Breast epithelium (tissue), 4 donors: ENCODE data around the gene HDAC9. TPM values are rescaled to one million over a fixed set of nuclear protein-coding genes. Genes with fewer than 3 reads are reported as not detected.

Experiments used
- DNase-seq, 2 donors: peaks; one replicate each; pipeline ENCODE4 v3.0.0-alpha.2; 2019; ENCODE audit warnings: low spot score in 2 of 2
- H3K27ac ChIP-seq, 2 donors: fragments of 200-600 bp; sonication (generic) in 1 of 2; one replicate each; pipeline ENCODE4 v1.5.1; 2016 to 2019; ENCODE audit warnings: mild to moderate bottlenecking in 1 of 2
- H3K27me3 ChIP-seq, 2 donors: fragments of 200-600 bp; sonication (generic) in 1 of 2; one replicate each; pipeline versions ENCODE4 v1.5.1 to v1.6.0; 2017 to 2019; ENCODE audit warnings: control low read depth in 1 of 2, mild to moderate bottlenecking in 1 of 2
- H3K36me3 ChIP-seq: fragments of 200-600 bp; one replicate; pipeline ENCODE4 v1.5.1; 2019
- H3K4me1 ChIP-seq, 2 donors: fragments of 200-600 bp; sonication (generic); one replicate each; pipeline ENCODE4 v1.5.1; 2016 to 2019; ENCODE audit warnings: control low read depth in 1 of 2
- H3K4me3 ChIP-seq, 3 donors: fragments of 200-600 bp; sonication (generic); 1 replicate in 2 of 3; 2 replicates in 1 of 3; pipeline ENCODE4 v1.5.1; 2016 to 2019; ENCODE audit warnings: mild to moderate bottlenecking in 3 of 3, moderate library complexity in 2 of 3
- H3K9me3 ChIP-seq, 2 donors: fragments of 200-600 bp; sonication (generic) in 1 of 2; one replicate each; pipeline ENCODE4 v1.5.1; 2016 to 2019; ENCODE audit warnings: control low read depth in 1 of 2
- POLR2A ChIP-seq: fragments of 450-650 bp; IDR thresholded peaks from one replicate; pipeline ENCODE4 v1.6.1; 2016; ENCODE audit warnings: antibody characterized with exemption, mild to moderate bottlenecking, moderate library complexity
- POLR2AphosphoS5 ChIP-seq, 3 donors: sonication (generic); formaldehyde crosslinking; IDR thresholded peaks; one replicate each; pipeline ENCODE4 v1.6.1; 2017; ENCODE audit warnings: antibody characterized with exemption in 3 of 3
- intact Hi-C: fragments of 100-400 bp; cut with DNase I; formaldehyde crosslinking; loops from one replicate; pipeline ENCODE4 v1.15.1; 2023; ENCODE audit warnings: low total_unique reads
- total RNA-seq, 3 donors: library from RNA; depleted of rRNA; stranded (reverse); fragments of >200 nt; gene quantifications; one replicate each; pipeline ENCODE4 v1.1.0, GENCODE V29; 2016
- TF ChIP-seq, protein P1 (sequence below), 3 donors: fragments of 450-650 bp; IDR thresholded peaks; one replicate each; pipeline ENCODE4 v1.5.1; 2016 to 2017; ENCODE audit warnings: antibody characterized with exemption in 3 of 3, mild to moderate bottlenecking in 3 of 3, moderate library complexity in 3 of 3

Gene HDAC9
- total RNA-seq, 3 donors from 2014 or later, result 7.2 to 27.5 (median 7.3) TPM

DNA sequence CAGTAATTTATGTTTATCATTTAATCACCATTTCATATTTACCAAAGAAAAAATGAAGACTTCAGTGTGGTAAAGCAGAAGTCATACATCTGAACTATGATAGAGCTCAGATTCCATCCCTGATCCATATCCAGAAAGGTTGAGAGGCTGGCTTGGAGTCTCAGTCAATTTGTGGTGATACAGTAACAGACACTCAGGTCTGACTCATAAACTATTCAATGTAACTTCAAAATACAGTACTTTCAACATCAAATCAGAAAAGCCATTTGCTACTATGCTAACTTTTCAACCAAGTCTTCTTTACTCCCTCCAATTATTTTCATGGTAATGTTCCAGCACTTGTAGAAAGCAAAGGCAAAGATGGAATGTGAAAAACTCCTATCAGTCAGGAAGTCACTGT, 190.4 kb downstream of the HDAC9 start:
- no peak for DNase-seq
- intact Hi-C loops, result no loop called here
- H3K27ac ChIP-seq, result no peak overlapping the region
- TF ChIP-seq POLR2A (no peak), POLR2AphosphoS5 (IDR thresholded peaks at IDR 0.05) (no peak)
- TF ChIP-seq, protein P1, sequence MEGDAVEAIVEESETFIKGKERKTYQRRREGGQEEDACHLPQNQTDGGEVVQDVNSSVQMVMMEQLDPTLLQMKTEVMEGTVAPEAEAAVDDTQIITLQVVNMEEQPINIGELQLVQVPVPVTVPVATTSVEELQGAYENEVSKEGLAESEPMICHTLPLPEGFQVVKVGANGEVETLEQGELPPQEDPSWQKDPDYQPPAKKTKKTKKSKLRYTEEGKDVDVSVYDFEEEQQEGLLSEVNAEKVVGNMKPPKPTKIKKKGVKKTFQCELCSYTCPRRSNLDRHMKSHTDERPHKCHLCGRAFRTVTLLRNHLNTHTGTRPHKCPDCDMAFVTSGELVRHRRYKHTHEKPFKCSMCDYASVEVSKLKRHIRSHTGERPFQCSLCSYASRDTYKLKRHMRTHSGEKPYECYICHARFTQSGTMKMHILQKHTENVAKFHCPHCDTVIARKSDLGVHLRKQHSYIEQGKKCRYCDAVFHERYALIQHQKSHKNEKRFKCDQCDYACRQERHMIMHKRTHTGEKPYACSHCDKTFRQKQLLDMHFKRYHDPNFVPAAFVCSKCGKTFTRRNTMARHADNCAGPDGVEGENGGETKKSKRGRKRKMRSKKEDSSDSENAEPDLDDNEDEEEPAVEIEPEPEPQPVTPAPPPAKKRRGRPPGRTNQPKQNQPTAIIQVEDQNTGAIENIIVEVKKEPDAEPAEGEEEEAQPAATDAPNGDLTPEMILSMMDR (IDR thresholded peaks at IDR 0.05), result no peak
- H3K36me3 ChIP-seq, result no peaks in the 10 kb centered on the region
- H3K9me3 ChIP-seq, result no peaks in the 10 kb centered on the region
- H3K27me3 ChIP-seq, result no peaks in the 10 kb centered on the region
- no peaks in the 10 kb centered on the region for H3K4me1 ChIP-seq
- H3K4me3 ChIP-seq, result no peak overlapping the region

DNA sequence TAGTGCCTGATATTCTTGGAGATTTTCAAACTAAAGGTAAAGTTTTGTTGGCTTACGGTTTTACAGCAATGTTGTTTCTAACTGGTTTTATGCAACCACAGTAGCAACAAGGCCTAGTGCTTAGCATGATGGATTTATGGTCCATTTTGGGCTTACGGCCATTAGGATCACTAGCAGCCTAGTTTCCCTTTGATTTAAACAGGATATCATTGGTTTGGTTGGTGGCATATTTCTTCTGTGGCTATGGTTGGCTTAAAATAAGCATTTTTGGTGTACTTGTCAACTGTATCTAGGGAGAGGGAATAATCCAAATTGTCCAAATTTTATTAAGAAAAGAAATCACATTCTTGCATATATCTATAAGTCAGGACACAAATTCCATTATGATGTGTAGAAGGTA, 194.0 kb downstream of the HDAC9 start:
- H3K4me3 ChIP-seq, result no peak overlapping the region
- H3K27me3 ChIP-seq, result no peaks in the 10 kb centered on the region
- no peaks in the 10 kb centered on the region for H3K4me1 ChIP-seq
- DNase-seq, result no peak
- TF ChIP-seq, protein P1 (IDR thresholded peaks at IDR 0.05), result no peak
- TF ChIP-seq POLR2A (no peak), POLR2AphosphoS5 (IDR thresholded peaks at IDR 0.05) (no peak)
- intact Hi-C loops, result no loop called here
- H3K9me3 ChIP-seq, result no peaks in the 10 kb centered on the region
- H3K36me3 ChIP-seq, result no peaks in the 10 kb centered on the region
- no peak overlapping the region for H3K27ac ChIP-seq

GRCh38 chr7:18693406-18693805, 197.9 kb downstream of the HDAC9 start:
- TF ChIP-seq, protein P1 (IDR thresholded peaks at IDR 0.05), result peak in 2 of 3 donors; percentile 32 to 60
- no peak for TF ChIP-seq POLR2AphosphoS5 (IDR thresholded peaks at IDR 0.05)
- intact Hi-C loops, result no loop called here
- no peaks in the 10 kb centered on the region for H3K36me3 ChIP-seq
- no peak for DNase-seq
- H3K27me3 ChIP-seq, result no peaks in the 10 kb centered on the region
- H3K4me3 ChIP-seq, result no peak overlapping the region
- H3K27ac ChIP-seq, result peak overlapping the region in 1 of 2 donors; percentile 3
- H3K4me1 ChIP-seq, result no peaks in the 10 kb centered on the region
- no peaks in the 10 kb centered on the region for H3K9me3 ChIP-seq

DNA sequence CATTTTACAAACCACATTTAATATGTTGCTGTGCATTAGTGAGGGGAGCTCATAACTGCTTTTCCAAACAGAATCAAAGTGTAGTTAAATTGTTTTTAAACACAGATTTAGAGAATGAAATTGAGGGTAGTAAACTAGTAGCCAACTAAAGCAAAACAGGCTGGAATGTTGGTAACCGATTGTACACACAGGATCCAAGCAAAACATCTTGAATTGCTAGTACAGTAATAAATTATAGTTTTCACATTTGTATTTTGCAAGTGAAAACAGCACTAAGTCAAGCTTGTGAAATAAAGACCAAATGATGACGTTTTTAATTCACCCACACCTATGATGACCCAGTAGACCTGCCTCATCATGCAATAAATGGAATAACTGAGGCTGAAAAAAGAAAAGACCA, 198.3 kb downstream of the HDAC9 start:
- no peak for DNase-seq
- Histone ChIP-seq H3K36me3 (no peaks in the 10 kb centered on the region), H3K27ac (peak overlapping the region in 1 of 2 donors; percentile 3), H3K4me3 (no peak overlapping the region), H3K27me3 (no peaks in the 10 kb centered on the region), H3K4me1 (no peaks in the 10 kb centered on the region), H3K9me3 (no peaks in the 10 kb centered on the region)
- intact Hi-C loops, result no loop called here
- TF ChIP-seq, protein P1 (IDR thresholded peaks at IDR 0.05), result no peak
- TF ChIP-seq POLR2AphosphoS5 (IDR thresholded peaks at IDR 0.05) (no peak), POLR2A (no peak)

DNA sequence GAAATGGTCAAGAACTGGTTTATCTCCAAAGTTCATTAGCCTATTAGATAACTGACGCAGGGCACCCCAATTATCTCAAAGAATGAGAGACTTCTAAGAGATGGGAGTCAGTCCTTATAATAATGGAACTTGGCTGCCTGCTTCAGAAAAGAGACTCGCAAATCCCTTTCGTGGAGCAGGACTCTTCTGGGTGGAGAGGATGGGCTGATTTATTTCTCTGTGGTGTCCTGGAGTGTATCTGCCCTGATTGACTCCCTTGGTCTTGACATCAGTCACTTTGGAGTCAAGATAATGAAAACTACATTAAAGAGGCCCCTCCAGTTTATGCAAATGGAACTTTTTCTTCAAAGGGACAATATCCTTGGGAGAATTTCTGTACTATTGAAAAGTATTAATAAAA, 198.9 kb downstream of the HDAC9 start:
- no peak for DNase-seq
- Histone ChIP-seq H3K36me3 (no peaks in the 10 kb centered on the region), H3K9me3 (no peaks in the 10 kb centered on the region), H3K4me3 (no peak overlapping the region), H3K27me3 (no peaks in the 10 kb centered on the region), H3K27ac (no peak overlapping the region), H3K4me1 (no peaks in the 10 kb centered on the region)
- intact Hi-C loops, result no loop called here
- TF ChIP-seq POLR2A (no peak), POLR2AphosphoS5 (IDR thresholded peaks at IDR 0.05) (no peak)
- TF ChIP-seq, protein P1 (IDR thresholded peaks at IDR 0.05), result no peak
